GM12878 (cell line): ENCODE data around the gene LRRC10B. TPM values are rescaled to one million over a fixed set of nuclear protein-coding genes. Genes with fewer than 3 reads are reported as not detected.

ENCODE experiments used
- BMI1 ChIP-seq: fragments of 450-650 bp; IDR thresholded peaks from 2 replicates; pipeline ENCODE4 v1.6.1; 2016; ENCODE audit warnings: mild to moderate bottlenecking, moderate library complexity, borderline replicate concordance
- CHD1 ChIP-seq: IDR thresholded peaks from 2 replicates; pipeline ENCODE4 v1.6.1; 2012; ENCODE audit warnings: low read depth, low read length, improper control_type of control experiment
- EGR1 ChIP-seq, 2 experiments: IDR thresholded peaks; 1 replicate in 1 of 2; 2 replicates in 1 of 2; pipeline ENCODE4 v1.6.1; 2011 to 2012; ENCODE audit warnings: low read depth in 2 of 2, low read length in 2 of 2, borderline replicate concordance in 1 of 2, mild to moderate bottlenecking in 1 of 2, moderate library complexity in 1 of 2
- EP300 ChIP-seq, 2 experiments: fragments of 150-350 bp in 1 of 2; IDR thresholded peaks; 2 replicates each; pipeline ENCODE4 v1.6.1; 2011 to 2012; ENCODE audit warnings: low read depth in 2 of 2, low read length in 2 of 2, borderline replicate concordance in 1 of 2, improper control_type of control experiment in 1 of 2, inconsistent platforms in 1 of 2; ENCODE audit not compliant: control insufficient read depth in 1 of 2
- HSF1 ChIP-seq: fragments of 150-350 bp; IDR thresholded peaks from 2 replicates; pipeline ENCODE4 v1.6.1; 2014; ENCODE audit warnings: mild to moderate bottlenecking, low read depth, low read length
- IRF3 ChIP-seq: fragments of 450-650 bp; IDR thresholded peaks from 2 replicates; pipeline ENCODE4 v1.6.1; 2014; ENCODE audit warnings: mild to moderate bottlenecking
- KLF5 ChIP-seq: fragments of 450-650 bp; IDR thresholded peaks from 2 replicates; pipeline ENCODE4 v1.6.1; 2014; ENCODE audit warnings: mild to moderate bottlenecking; ENCODE audit not compliant: partially characterized antibody
- POU2F2 ChIP-seq: IDR thresholded peaks from 3 replicates; pipeline ENCODE4 v1.6.1; 2011; ENCODE audit warnings: low read depth, mild to moderate bottlenecking, low read length, borderline replicate concordance
- REST ChIP-seq: IDR thresholded peaks from 2 replicates; pipeline ENCODE4 v1.6.1; 2012; ENCODE audit warnings: mild to moderate bottlenecking, low read depth, low read length
- SREBF1 ChIP-seq: IDR thresholded peaks from 2 replicates; pipeline ENCODE4 v1.6.1; 2012; ENCODE audit warnings: mild to moderate bottlenecking, low read length
- SRF ChIP-seq, 2 experiments: IDR thresholded peaks; 2 replicates each; pipeline ENCODE4 v1.6.1; 2011; ENCODE audit warnings: low read depth in 2 of 2, low read length in 2 of 2, mild to moderate bottlenecking in 1 of 2, moderate library complexity in 1 of 2
- polyA plus RNA-seq, 11 experiments: library from polyadenylated mRNA; depleted of rRNA in 4 of 11; unstranded in 6 of 11; stranded (reverse) in 5 of 11; fragments of >200 nt; fragmentation: Nextera tagmentation in 4 of 11; fragmentation: Illumina TruSeq in 1 of 11; extraction: Ambion mirVana in 4 of 11; extraction: Trizol in 1 of 11; gene quantifications; 1 replicate in 1 of 11; 2 replicates in 10 of 11; pipeline versions ENCODE4 v1.2.1 to v1.2.3, GENCODE V29; 2011 to 2016; ENCODE audit warnings: inconsistent platforms in 2 of 11, missing spikeins in 2 of 11, low read depth in 1 of 11
- total RNA-seq, 4 experiments: library from RNA; depleted of rRNA in 3 of 4; stranded (reverse); fragments of >200 nt in 3 of 4; fragmentation: Illumina TruSeq in 1 of 4; extraction: Trizol in 1 of 4; gene quantifications; 2 replicates each; pipeline versions ENCODE4 v1.2.1 to v1.2.3, GENCODE V29; 2013 to 2021

Gene LRRC10B
- total and polyA plus RNA-seq, 10 of the 15 experiments (the other 5 are each of a cell fraction or from before 2014, with no cell fraction given) = not detected

- TF ChIP-seq REST (no peak), EGR1 (IDR thresholded peaks at IDR 0.05; ENCODE audit: borderline replicate concordance in 1 of 2, low read depth in 2 of 2, low read length in 2 of 2) (no peak), HSF1 (no peak), POU2F2 (no peak), BMI1 (no peak), SRF (IDR thresholded peaks at IDR 0.05; ENCODE audit: low read depth in 2 of 2, low read length in 2 of 2) (no peak), CHD1 (no peak), KLF5 (no peak), EP300 (IDR thresholded peaks at IDR 0.05; ENCODE audit: borderline replicate concordance in 1 of 2, control insufficient read depth in 1 of 2, low read depth in 2 of 2, low read length in 2 of 2) (no peak), IRF3 (no peak), SREBF1 (no peak)
These were observed 45.0 kb downstream of the LRRC10B start (continued) for GRCh38 chr11:61553373-61554171.
